Measurements from ENCODE around the gene EIF2D. TPM values are rescaled to one million over a fixed set of nuclear protein-coding genes. Genes with fewer than 3 reads are reported as not detected.

EIF2D gene
- total RNA-seq, 1 donor from 2014 or later = 19.2 TPM

DNA sequence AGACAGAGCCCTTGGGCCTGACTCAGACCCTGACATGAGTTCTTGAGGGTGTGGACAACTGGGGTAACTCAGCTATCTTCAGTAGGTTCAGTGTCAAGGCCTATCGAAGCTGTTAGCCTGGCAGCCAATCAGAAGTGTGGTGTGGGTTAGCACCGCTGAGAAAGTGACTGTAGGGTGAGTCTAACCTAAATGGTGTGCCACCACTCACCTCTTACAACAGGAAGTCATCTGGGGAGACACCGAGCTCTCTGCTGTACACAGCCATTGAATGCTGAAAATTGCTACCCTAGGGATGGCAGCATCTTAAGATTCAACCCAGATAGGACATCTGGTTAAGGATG, 60.3 kb downstream of the EIF2D start:
- no peak for DNase-seq (ENCODE audit: low spot score)
- ATAC-seq = no peak

- no peak for ATAC-seq
- DNase-seq (ENCODE audit: low spot score) = no peak
These were observed 60.8 kb downstream of the EIF2D start for GRCh38 chr1:206551296-206551985.

- DNase-seq (ENCODE audit: low spot score) (no peak), ATAC-seq (no peak)
These were observed 61.8 kb downstream of the EIF2D start for GRCh38 chr1:206550446-206550845.

DNA sequence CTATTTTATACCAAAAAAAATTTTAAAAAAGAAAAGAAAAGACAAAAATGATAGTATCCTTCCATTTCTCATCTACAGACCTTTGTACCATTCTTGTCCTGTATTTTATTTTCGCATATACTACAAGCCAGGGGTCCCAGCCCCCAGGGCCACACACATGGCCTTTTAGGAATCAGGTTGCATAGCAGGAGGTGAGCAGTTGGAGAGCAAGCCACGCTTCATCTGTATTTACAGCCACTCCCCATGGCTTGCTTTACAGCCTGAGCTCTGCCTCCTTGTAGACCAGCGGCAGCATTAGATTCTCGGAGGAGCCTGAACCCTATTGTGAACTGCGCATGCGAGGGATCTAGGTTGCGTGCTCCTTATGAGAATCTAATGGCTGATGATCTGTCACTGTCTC, 65.2 kb downstream of the EIF2D start:
- DNase-seq (ENCODE audit: low spot score) = no peak

DNA sequence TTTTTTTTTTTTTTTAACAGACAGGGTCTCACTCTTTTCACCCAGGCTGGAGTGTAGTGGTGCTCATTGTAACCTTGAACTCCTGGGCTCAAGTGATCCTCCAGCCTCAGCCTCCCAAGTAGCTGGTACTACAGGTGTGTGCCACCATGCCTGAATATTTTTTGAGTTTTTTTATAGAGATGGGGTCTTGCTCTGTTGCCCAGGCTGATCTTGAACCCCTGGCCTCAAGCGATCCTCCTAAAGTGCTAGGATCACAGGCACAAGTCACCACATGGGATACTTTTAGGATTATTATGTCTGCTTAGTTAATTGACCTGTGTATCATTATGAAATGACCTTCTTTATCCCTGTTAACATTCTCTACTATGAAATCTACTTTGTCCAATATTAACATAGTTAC, 66.9 kb downstream of the EIF2D start:
- ATAC-seq (no peak), DNase-seq (ENCODE audit: low spot score) (no peak)

More for the DNA sequence above, 65.2 kb downstream of the EIF2D start:
- no peak for ATAC-seq

DNA sequence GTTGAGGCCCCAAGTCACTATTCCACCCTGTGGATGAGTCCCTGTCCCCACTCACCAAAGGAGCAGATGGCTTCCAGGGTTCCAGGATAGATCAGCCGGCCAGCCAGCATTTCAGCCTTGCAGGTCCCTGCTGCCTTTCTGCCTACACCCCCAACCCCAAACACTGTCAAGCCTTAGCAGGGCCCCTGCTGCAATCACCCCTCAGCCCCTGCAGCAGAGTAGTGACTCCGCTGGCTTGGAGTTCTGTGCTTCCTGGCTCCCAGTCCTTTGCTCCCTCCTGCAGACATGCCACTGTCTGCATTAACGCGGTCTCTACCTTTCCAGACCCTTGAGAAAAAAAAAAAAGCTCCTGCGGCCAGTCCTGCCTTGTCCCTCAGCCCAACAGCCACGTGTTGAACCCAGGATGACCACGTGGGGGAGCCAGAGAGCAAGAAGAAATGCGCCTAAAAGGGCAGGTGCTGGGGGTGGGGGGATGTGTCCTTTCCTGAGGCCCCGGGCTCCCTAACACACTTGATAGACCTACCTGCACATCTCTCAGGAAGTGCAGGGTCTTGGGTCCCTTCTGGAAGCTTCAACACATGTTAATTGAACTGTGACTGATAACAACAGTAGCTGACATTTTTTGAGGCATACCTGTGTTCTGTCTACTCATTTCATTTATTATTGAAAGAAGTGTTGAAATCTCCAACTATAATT, 67.6 kb downstream of the EIF2D start:
- DNase-seq (ENCODE audit: low spot score) (peak; percentile 75), ATAC-seq (peak; percentile 67)

Other genes starting within 250 kb of the EIF2D start
- 1.3 TPM for gene IKBKE, start 142.0 kb downstream of the EIF2D start, total RNA-seq
- gene RASSF5, start 104.9 kb downstream of the EIF2D start, total RNA-seq = 13.1 TPM
- gene DYRK3, start 23.1 kb upstream of the EIF2D start, total RNA-seq = 4.4 TPM
- 41.0 TPM for gene MAPKAPK2, start 72.4 kb upstream of the EIF2D start, total RNA-seq
- not detected for gene IL19, start 158.3 kb upstream of the EIF2D start, total RNA-seq
- 0.18 TPM for gene IL10, start 160.0 kb upstream of the EIF2D start, total RNA-seq

All from left lobe of liver (tissue), 2 donors.